Cardiac muscle cell (in vitro differentiated cells and primary cell): ENCODE measurements around the gene ATXN1. TPM values are rescaled to one million over a fixed set of nuclear protein-coding genes. Genes with fewer than 3 reads are reported as not detected.
"Not testable (repeated sequence)": the region's sequence is repeated elsewhere in the genome, so short reads cannot be mapped to it uniquely, and the experiment has no call there.

Source experiments
- DNase-seq, 2 donors: peaks; one replicate each; pipeline versions ENCODE4 v3.0.0 to v3.0.0-alpha.2; 2010 to 2017; ENCODE audit warnings: low read depth in 1 of 2, low spot score in 1 of 2
- H3K27ac ChIP-seq: fragments of 200-600 bp; sonication (generic); 2 replicates; pipeline ENCODE4 v1.5.1; 2016
- H3K27me3 ChIP-seq: fragments of 200-600 bp; sonication (generic); 2 replicates; pipeline ENCODE4 v1.6.0; 2016; ENCODE audit warnings: control low read depth
- H3K36me3 ChIP-seq: fragments of 200-600 bp; sonication (generic); 2 replicates; pipeline ENCODE4 v1.5.1; 2016; ENCODE audit warnings: control low read depth
- H3K4me1 ChIP-seq: fragments of 200-600 bp; sonication (generic); 2 replicates; pipeline ENCODE4 v1.8.1; 2017; ENCODE audit warnings: low read depth, mild to moderate bottlenecking, mixed run types
- H3K4me3 ChIP-seq: fragments of 200-600 bp; sonication (generic); 2 replicates; pipeline ENCODE4 v1.5.1; 2016; ENCODE audit warnings: mild to moderate bottlenecking
- H3K9me3 ChIP-seq: fragments of 200-600 bp; sonication (generic); 2 replicates; pipeline ENCODE4 v1.5.1; 2017; ENCODE audit warnings: low read depth, mild to moderate bottlenecking, control low read depth
- polyA plus RNA-seq: library from polyadenylated mRNA; unstranded; fragments of >200 nt; fragmentation: Nextera tagmentation; extraction: Ambion mirVana; gene quantifications from 2 replicates; pipeline ENCODE4 v1.2.1, GENCODE V29; 2016
- total RNA-seq: library from RNA; depleted of rRNA; stranded (reverse); fragments of >200 nt; gene quantifications from 2 replicates; pipeline ENCODE4 v1.2.3, GENCODE V29; 2016
- TF ChIP-seq, protein P1 (sequence below): IDR thresholded peaks from 2 replicates; pipeline ENCODE4 v1.5.1; 2012; ENCODE audit warnings: low read depth, mild to moderate bottlenecking, low read length

The ATXN1 gene
- total and polyA plus RNA-seq, 2 experiments from 2014 or later = 15.1 to 37.4 TPM

DNA sequence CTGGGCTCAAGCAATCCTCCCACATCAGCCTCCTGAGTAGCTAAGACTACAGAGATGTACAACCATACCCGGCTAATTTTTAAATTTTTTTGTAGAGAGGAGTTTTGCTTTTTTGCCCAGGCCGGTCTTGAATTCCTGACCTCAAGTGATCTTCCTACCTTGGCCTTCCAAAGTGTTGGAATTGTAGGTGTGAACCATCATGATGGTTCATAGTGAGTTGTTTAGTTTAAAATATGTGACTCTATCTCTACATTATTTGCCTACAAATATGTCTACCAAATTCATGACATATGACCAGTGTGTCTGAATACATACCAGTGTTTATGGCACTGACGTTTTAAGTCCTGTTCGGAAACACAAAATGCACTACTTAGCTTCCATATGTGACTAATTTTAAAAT lies 367.9 kb downstream of the ATXN1 start:
- H3K36me3 ChIP-seq = no peaks in the 10 kb centered on the region
- no peak overlapping the region for H3K27ac ChIP-seq
- H3K27me3 ChIP-seq = no peaks in the 10 kb centered on the region
- no peak for DNase-seq
- TF ChIP-seq, protein P1, sequence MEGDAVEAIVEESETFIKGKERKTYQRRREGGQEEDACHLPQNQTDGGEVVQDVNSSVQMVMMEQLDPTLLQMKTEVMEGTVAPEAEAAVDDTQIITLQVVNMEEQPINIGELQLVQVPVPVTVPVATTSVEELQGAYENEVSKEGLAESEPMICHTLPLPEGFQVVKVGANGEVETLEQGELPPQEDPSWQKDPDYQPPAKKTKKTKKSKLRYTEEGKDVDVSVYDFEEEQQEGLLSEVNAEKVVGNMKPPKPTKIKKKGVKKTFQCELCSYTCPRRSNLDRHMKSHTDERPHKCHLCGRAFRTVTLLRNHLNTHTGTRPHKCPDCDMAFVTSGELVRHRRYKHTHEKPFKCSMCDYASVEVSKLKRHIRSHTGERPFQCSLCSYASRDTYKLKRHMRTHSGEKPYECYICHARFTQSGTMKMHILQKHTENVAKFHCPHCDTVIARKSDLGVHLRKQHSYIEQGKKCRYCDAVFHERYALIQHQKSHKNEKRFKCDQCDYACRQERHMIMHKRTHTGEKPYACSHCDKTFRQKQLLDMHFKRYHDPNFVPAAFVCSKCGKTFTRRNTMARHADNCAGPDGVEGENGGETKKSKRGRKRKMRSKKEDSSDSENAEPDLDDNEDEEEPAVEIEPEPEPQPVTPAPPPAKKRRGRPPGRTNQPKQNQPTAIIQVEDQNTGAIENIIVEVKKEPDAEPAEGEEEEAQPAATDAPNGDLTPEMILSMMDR = no peak
- H3K4me3 ChIP-seq = no peak overlapping the region
- peaks cover 3% of the 10 kb centered on the region for H3K4me1 ChIP-seq
- no peaks in the 10 kb centered on the region for H3K9me3 ChIP-seq

DNA sequence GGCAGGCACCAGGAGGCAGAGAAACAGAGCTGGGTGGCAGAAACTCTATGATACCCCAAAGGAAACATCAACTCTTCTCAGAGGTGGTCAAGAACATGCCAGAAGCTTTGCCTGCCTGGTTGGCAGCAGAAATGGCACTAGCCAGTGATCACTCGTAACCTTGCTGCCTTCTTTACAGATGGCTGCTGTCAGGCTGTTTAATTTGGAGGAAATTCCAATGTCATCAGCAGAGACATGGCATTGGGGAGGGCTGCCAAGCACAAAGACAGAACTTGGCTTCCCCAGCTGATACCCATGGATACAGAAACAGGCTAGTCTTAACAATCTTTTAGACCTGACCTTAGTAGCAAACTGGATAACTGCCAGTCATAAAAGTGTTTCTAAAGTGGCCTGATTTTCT lies 369.2 kb downstream of the ATXN1 start:
- Histone ChIP-seq H3K9me3 (no peaks in the 10 kb centered on the region), H3K27ac (peak overlapping the region; percentile 30), H3K4me1 (peaks cover 3% of the 10 kb centered on the region), H3K36me3 (no peaks in the 10 kb centered on the region), H3K27me3 (no peaks in the 10 kb centered on the region), H3K4me3 (no peak overlapping the region)
- peak in 1 of 2 donors; percentile 26 for DNase-seq
- TF ChIP-seq, protein P1 = no peak

DNA sequence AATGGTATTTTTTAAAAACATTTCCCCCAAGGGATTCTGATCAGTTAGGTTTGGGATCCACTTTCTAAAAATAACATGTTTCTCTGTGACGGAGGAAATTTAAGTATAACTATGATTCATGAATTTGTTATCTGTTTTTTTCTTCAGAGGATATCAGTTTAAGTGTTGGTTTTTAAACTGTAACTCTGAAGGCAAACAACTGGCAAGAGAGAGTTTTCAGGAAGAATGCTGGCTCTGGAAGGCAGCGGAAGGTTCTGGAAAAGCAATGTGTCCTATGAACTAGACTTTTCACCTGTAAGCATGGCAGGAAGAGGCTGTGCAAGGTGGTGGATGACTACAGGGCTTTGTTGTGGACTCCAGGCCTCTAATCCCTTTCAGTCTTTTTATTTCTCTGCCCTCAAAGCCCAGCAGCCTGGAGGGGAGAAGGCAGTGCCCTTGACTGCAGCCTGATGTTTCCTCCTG lies 369.8 kb downstream of the ATXN1 start:
- TF ChIP-seq, protein P1 = no peak
- no peaks in the 10 kb centered on the region for H3K36me3 ChIP-seq
- H3K27ac ChIP-seq = peak overlapping the region; percentile 30
- DNase-seq = peak in 1 of 2 donors; percentile 45
- no peak overlapping the region for H3K4me3 ChIP-seq
- H3K4me1 ChIP-seq = peaks cover under 1% of the 10 kb centered on the region
- no peaks in the 10 kb centered on the region for H3K27me3 ChIP-seq
- H3K9me3 ChIP-seq = no peaks in the 10 kb centered on the region

DNA sequence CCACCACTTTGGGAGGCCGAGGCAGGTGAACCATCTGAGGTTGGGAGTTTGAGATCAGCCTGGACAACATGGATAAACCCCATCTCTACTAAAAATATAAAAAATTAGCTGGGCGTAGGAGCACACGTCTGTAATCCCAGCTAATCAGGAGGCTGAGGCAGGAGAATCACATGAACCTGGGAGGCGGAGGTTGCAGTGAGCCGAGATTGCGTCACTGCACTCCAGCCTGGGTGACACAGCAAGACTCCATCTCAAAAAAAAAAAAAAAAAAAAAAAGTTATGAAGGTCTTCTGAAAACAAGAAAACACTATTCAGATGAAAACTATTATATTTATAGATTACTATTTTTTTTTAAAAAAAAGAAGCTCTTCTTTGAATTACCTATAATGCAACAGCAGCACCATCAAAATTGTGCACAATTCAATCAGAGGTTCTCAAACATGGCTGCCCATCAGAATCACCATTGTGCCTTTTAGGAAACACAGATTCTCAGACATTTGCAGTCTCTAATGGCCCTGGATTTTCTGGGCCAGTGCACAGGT lies 370.3 kb downstream of the ATXN1 start:
- H3K4me1 ChIP-seq, H3K9me3 ChIP-seq, H3K4me3 ChIP-seq, H3K27me3 ChIP-seq, H3K36me3 ChIP-seq, DNase-seq: not testable (repeated sequence)
- peak overlapping the region; percentile 30 for H3K27ac ChIP-seq

DNA sequence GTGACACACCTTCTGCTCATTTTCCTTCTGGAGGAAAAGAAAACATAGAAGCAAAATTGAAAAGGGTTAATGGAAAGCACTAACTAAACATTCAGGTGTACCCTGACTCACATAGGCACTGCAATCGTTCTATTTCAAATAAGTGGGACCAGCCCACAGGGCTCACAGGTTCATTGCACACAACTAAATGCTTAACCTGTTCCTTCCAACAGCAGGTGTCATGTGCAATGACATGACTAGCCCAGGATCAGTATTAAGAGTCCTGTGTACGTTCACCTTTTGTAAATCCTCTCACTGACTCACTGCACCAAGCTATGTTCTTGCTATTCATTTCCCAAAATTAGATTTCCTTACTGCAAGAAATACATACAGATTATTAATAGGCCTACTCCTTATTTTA lies 371.6 kb downstream of the ATXN1 start:
- Histone ChIP-seq H3K9me3 (no peaks in the 10 kb centered on the region), H3K36me3 (no peaks in the 10 kb centered on the region), H3K4me1 (peaks cover 13% of the 10 kb centered on the region), H3K4me3 (no peak overlapping the region), H3K27ac (no peak overlapping the region), H3K27me3 (no peaks in the 10 kb centered on the region)
- DNase-seq = no peak
- TF ChIP-seq, protein P1 = no peak

DNA sequence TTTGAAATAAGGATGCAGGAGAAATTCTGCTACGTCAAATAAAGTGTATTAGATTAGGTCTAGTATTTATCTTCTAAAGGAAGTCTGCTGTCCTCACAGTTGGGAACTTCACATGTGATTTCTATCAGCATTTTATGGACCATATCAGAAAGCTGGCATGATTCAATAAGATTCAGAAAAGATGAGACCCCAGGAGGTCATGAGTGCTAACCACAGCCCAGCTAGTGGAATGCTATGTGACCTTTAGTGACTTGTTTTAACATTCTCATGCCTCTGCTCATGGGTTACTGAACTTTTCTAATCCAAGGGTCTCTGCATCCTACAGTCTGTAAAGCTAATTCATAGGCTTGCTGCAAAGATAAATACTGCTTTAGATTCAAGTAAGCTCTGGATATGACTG lies 372.8 kb downstream of the ATXN1 start:
- H3K27ac ChIP-seq = no peak overlapping the region
- H3K27me3 ChIP-seq = no peaks in the 10 kb centered on the region
- no peaks in the 10 kb centered on the region for H3K36me3 ChIP-seq
- peaks cover 13% of the 10 kb centered on the region for H3K4me1 ChIP-seq
- H3K4me3 ChIP-seq = no peak overlapping the region
- no peaks in the 10 kb centered on the region for H3K9me3 ChIP-seq
- DNase-seq = no peak
- TF ChIP-seq, protein P1 = no peak
